Femur (tissue), 1 donor: ENCODE measurements around the gene SLC9A8.
"Not testable (repeated sequence)": the region's sequence is repeated elsewhere in the genome, so short reads cannot be mapped to it uniquely, and the experiment has no call there.

Experiments used
- DNase-seq: peaks from one replicate; pipeline ENCODE4 v3.0.0-alpha.2; 2017

SLC9A8 gene

GRCh38 chr20:49852522-49853080 lies 40.0 kb downstream of the SLC9A8 start:
- no peak for DNase-seq

DNA sequence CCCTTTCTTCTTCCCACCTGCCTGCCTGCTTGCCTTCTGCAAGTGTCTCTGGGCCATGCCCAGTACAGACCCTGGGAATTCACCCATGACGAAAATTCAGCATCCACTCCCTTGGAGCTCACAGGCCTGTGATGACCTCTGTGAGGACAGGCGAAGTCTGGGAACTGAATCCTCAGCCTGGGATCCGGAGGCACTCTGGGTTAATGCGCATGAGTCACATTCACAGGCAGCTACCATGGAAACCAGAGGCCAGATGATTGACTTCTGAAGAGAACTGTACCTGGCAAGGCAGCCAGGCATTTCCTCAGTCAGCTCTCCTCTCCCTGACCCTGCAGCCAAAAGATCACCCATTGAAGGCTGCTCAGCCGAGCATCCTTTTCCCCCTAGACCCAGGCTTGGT lies 41.0 kb downstream of the SLC9A8 start:
- no peak for DNase-seq

GRCh38 chr20:49854190-49854875 lies 41.7 kb downstream of the SLC9A8 start:
- DNase-seq: no peak

GRCh38 chr20:49856904-49857303 lies 44.3 kb downstream of the SLC9A8 start:
- DNase-seq: no peak

DNA sequence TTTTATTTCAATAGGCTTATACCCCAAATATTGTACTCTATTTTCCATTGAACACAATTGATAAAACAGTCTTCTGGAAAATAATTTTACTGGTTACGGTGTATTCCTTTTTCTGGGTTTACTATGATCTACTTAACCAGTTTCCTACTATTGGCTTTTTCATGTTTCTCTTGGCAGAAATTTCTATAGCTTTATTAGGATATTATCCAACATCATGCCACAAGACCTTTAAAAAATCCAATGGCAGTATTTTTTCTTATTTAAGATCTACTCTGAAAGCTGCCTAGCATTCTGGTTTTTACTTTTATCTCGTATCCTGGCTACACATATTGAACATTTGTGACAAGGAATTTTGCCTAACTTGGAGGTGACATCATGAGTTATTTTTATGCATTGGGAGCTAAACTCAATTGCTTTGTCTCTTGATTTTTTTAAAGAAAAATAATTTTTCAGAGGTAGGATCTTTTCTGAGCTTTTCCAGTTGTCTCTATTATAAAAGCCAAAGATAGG lies 45.5 kb downstream of the SLC9A8 start:
- no peak for DNase-seq

- no peak for DNase-seq
Observed at GRCh38 chr20:49859011-49859410, 46.4 kb downstream of the SLC9A8 start.

DNA sequence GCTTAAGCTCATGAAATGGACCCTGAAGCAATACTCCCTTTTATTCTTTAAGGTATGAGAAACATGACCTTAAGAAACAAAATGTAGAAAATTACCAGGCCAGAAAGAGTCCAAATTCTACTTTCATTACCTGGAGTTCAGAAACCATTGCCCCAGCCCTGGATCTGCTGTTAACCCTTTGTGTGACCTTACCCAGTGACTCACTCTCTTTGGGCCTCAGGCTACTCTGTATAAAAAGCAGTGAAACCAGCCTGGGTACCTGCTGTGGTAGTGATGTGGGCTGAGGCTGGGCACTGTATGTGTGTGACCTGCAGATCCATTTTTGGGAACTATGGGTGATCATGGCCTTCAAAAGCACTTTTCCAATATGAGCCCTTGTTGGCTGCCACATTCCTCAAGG lies 47.2 kb downstream of the SLC9A8 start:
- DNase-seq: no peak

- not testable (repeated sequence) for DNase-seq
Observed at GRCh38 chr20:49861232-49861631, 48.6 kb downstream of the SLC9A8 start.

- no peak for DNase-seq
Observed at GRCh38 chr20:49862607-49863200, 50.1 kb downstream of the SLC9A8 start.

DNA sequence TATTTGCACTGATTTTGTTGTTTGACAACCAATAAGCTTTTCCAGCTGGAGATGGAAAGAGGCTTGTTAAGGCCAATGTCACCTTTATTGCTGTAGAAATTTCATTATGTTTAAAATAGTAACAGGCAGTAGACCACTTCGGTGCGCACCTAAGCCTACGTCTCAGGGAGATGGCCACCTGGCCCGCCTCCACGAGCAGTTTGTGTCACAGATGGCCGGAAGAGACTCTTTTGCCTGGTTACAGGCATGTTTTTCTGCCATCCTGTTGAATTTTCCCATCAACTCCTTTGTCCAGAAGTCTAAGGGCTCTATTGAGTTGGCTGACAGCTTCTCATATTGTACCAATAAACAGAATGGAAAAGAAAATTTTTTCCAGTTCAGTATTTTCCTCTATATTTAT lies 51.0 kb downstream of the SLC9A8 start:
- DNase-seq: no peak

DNA sequence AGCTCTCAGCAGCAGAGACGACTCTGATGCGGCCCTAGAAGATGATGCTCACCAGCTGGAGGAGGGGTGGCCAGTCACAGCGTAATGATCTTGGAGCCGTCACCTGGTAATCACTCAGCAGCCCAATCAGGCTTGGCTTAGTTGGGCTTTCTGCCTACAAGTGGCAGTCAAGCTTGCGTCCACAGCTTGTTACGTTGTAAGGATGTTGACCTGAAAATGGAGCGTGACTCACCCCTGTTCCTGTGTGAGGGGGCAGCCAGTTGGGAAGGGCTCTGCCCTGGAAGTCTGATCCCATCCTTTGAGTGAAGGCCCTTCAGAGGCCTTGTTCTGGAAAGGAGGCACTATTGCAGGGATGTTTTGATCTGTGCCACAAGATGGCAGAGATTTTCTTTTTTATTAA lies 52.9 kb downstream of the SLC9A8 start:
- DNase-seq: no peak

GRCh38 chr20:49866051-49866450 lies 53.4 kb downstream of the SLC9A8 start:
- no peak for DNase-seq

GRCh38 chr20:49867453-49868215 lies 55.0 kb downstream of the SLC9A8 start:
- no peak for DNase-seq

- no peak for DNase-seq
Observed at GRCh38 chr20:49868538-49868937, 55.9 kb downstream of the SLC9A8 start.

DNA sequence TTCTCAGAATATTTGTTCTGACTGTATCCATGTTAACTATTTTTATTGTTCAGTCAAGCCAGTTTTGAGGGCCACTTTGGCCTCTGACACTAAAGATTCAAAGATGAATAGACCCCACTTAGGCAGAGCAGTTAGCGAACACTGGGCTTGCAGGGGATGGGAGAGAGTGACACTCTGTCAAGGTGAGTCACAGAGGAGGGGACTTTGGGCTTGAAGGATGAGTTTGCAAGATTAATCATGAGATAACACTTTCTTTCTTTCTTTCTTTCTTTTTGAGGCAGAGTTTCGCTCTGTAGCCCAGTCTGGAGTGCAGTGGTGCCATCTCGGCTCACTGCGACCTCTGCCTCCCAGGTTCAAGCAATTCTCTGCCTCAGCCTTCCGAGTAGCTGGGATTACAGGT lies 56.3 kb downstream of the SLC9A8 start:
- no peak for DNase-seq

DNA sequence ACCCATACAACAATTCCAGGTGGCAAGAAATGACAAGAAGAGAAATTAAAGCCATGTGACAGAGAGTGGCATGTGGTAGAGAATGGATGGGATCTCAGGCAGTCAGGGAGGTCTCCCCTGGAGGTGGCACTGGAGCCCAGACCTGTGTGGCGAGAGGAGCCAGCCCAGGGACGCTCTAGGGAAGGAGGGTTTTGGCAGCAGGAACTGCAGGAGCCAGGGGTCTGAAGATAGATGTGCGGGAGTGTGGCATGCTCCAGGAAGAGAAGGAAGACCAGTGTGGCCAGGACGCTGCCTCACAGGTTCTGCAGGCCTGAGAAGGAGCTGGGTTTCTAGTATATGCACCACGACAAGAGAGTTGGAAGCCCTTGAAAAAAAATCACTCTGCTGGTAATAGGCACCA lies 57.6 kb downstream of the SLC9A8 start:
- no peak for DNase-seq

DNA sequence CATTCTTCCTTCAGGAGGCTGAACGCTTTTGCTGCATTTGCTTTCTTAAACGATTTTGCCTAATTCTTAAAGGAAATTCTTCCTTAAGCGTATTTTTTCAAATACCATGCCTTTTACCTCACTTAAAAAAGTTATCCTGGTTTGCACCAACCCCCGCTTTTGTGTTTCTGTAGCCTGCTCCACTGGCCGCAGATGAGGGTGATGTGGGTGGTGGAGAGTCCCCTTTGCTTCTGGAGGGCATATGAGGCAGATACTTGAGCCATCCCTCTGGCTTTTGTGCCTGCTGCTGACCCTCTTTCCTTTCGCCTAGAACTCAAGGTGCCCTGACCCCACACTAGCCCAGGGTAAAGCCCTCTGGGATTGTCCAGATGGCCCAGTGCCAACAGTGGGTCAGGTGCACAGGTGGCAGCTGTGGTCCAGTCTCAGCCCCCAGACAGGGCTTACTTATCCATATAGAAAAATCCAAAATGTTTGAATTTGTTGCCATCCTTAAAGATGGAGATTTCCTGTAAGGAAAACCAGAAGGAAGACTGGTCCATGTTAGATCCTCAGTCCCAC lies 58.8 kb downstream of the SLC9A8 start:
- no peak for DNase-seq

GRCh38 chr20:49872056-49872455 lies 59.4 kb downstream of the SLC9A8 start:
- DNase-seq: no peak

DNA sequence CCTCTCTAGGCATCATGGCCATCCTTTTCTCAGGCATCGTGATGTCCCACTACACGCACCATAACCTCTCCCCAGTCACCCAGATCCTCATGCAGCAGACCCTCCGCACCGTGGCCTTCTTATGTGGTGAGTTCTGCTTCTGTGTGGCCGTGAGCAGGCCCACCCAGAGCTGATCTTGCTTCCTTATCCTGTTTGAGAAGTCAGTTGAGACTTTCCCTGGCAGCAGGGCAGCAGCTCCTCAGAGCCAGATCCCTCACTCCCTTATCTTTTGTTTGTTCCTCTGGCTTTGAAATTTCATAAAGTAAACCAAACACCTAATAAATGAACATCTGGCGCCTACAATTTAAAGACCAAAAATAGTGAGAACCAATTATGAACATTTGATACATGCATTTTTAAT lies 62.1 kb downstream of the SLC9A8 start:
- no peak for DNase-seq

GRCh38 chr20:49877386-49877921 lies 64.8 kb downstream of the SLC9A8 start:
- DNase-seq: no peak

GRCh38 chr20:49878977-49879376 lies 66.3 kb downstream of the SLC9A8 start:
- no peak for DNase-seq

- no peak for DNase-seq
Observed at GRCh38 chr20:49880177-49880576, 67.5 kb downstream of the SLC9A8 start.
